Right cardiac atrium (tissue), 5 donors: ENCODE results near the gene TMEM191B. TPM values are rescaled to one million over a fixed set of nuclear protein-coding genes. Genes with fewer than 3 reads are reported as not detected.

Experiments
- polyA plus RNA-seq: library from polyadenylated mRNA; stranded (reverse); fragments of 200-250 nt; gene quantifications from one replicate; pipeline ENCODE4 v1.2.3, GENCODE V29; 2013
- total RNA-seq, 4 donors: library from RNA; stranded (reverse); fragmentation: NEBNext Ultra II Directional; extraction: Animal tissue kit (Norgen Biotek cat#: 25700); gene quantifications; one replicate each; pipeline ENCODE4 v1.2.1, GENCODE V29; 2021
- donor health status: healthy with polysubstance abuse.
- donor health status: DM: no; HTN: yes; CAD: no.
- donor health status: DM: no; HTN: no; CAD: no.
- donor health status: DM: no; HTN: yes; CAD: no; lungs with severe emphysema.
- donor health status: DM: yes; HTN: yes; CAD: no.

TMEM191B gene
- total and polyA plus RNA-seq, 5 donors, result 0.27 to 1.4 (median 0.68) TPM; not detected in 2

Other genes with a start within 250 kb of the TMEM191B start
- not detected for gene GGTLC3, start 9.6 kb upstream of the TMEM191B start, total RNA-seq
- not detected for gene GGTLC3, start 9.6 kb upstream of the TMEM191B start, polyA plus RNA-seq
- under 1 TPM; 0.06 to 0.21 (median 0.17) TPM for gene RIMBP3, start 84.1 kb downstream of the TMEM191B start, total RNA-seq
- gene RIMBP3, start 84.1 kb downstream of the TMEM191B start, polyA plus RNA-seq, result 0.02 TPM